AG20443 (cell line): ENCODE data around the gene OMA1.

Experiments
- DNase-seq: peaks from one replicate; pipeline ENCODE4 v3.0.0; 2012; ENCODE audit warnings: low spot score, mixed read lengths

OMA1 gene

GRCh38 chr1:58459911-58460310 is 86.6 kb downstream of the OMA1 start:
- no peak for DNase-seq

GRCh38 chr1:58457023-58457635 is 89.4 kb downstream of the OMA1 start:
- no peak for DNase-seq

- peak; percentile 78 for DNase-seq
These were observed 90.1 kb downstream of the OMA1 start for GRCh38 chr1:58456470-58456869.

- DNase-seq: no peak
These were observed 91.7 kb downstream of the OMA1 start for GRCh38 chr1:58454807-58455206.

GRCh38 chr1:58454385-58454784 is 92.1 kb downstream of the OMA1 start:
- no peak for DNase-seq

GRCh38 chr1:58451560-58452191 is 94.8 kb downstream of the OMA1 start:
- DNase-seq: no peak

- peak; percentile 31 for DNase-seq
These were observed 98.6 kb downstream of the OMA1 start for GRCh38 chr1:58447886-58448285.

- DNase-seq: no peak
These were observed 99.5 kb downstream of the OMA1 start for GRCh38 chr1:58447042-58447441.

- DNase-seq: no peak
These were observed 100.2 kb downstream of the OMA1 start for GRCh38 chr1:58446368-58446767.

GRCh38 chr1:58443986-58444868 is 102.3 kb downstream of the OMA1 start:
- DNase-seq: peak; percentile 49

- DNase-seq: no peak
These were observed 104.4 kb downstream of the OMA1 start for GRCh38 chr1:58442114-58442513.

GRCh38 chr1:58441699-58442098 is 104.8 kb downstream of the OMA1 start:
- DNase-seq: no peak

- no peak for DNase-seq
These were observed 105.8 kb downstream of the OMA1 start for GRCh38 chr1:58440696-58441095.

- DNase-seq: no peak
These were observed 106.6 kb downstream of the OMA1 start for GRCh38 chr1:58439946-58440345.

GRCh38 chr1:58438468-58438867 is 108.1 kb downstream of the OMA1 start:
- no peak for DNase-seq

- no peak for DNase-seq
These were observed 108.9 kb downstream of the OMA1 start for GRCh38 chr1:58437623-58438022.

- no peak for DNase-seq
These were observed 109.8 kb downstream of the OMA1 start for GRCh38 chr1:58436615-58437297.

- DNase-seq: no peak
These were observed 111.2 kb downstream of the OMA1 start for GRCh38 chr1:58435376-58435775.

- no peak for DNase-seq
These were observed 111.9 kb downstream of the OMA1 start for GRCh38 chr1:58434607-58435006.

- no peak for DNase-seq
These were observed 112.3 kb downstream of the OMA1 start for GRCh38 chr1:58434181-58434580.

GRCh38 chr1:58432851-58433668 is 113.5 kb downstream of the OMA1 start:
- peak; percentile 93 for DNase-seq
